Choroid plexus epithelial cell (primary cell): ENCODE results near the gene ALOX15B.

Source experiments
- DNase-seq: peaks from one replicate; pipeline ENCODE4 v3.0.0-alpha.2; 2010; ENCODE audit warnings: low read depth
- H3K4me3 ChIP-seq: 2 replicates; pipeline ENCODE4 v1.5.1; 2011; ENCODE audit warnings: low read depth, mild to moderate bottlenecking, control low read depth, low read length, moderate library complexity
- CTCF ChIP-seq: conservative IDR thresholded peaks from 2 replicates; pipeline ENCODE4 v1.5.1; 2011; ENCODE audit warnings: low read depth, mild to moderate bottlenecking, control low read depth, inconsistent platforms, low read length, moderate library complexity

The ALOX15B gene

GRCh38 chr17:7997186-7997585, 41.7 kb upstream of the ALOX15B start:
- peak; percentile 65 for DNase-seq

GRCh38 chr17:8001976-8002720, 36.7 kb upstream of the ALOX15B start, which contains the start of gene GUCY2D:
Gene GUCY2D (plus strand): TSS chr17:8002615. CDS start chr17:8003048, 433 bp downstream.
- no peak for TF ChIP-seq CTCF
- peak within 1 kb of the TSS; percentile 14 for H3K4me3 ChIP-seq
- DNase-seq = no peak

More at GRCh38 chr17:7997186-7997585, 41.7 kb upstream of the ALOX15B start:
- no peak overlapping the region for H3K4me3 ChIP-seq
- TF ChIP-seq CTCF = peak; percentile 69

GRCh38 chr17:8002721-8003593, 35.9 kb upstream of the ALOX15B start:
- no peak for TF ChIP-seq CTCF
- DNase-seq = no peak
- H3K4me3 ChIP-seq = peak overlapping the region; percentile 14

GRCh38 chr17:8003594-8004181, 35.2 kb upstream of the ALOX15B start:
- DNase-seq = no peak
- H3K4me3 ChIP-seq = no peak overlapping the region
- no peak for TF ChIP-seq CTCF

GRCh38 chr17:8004899-8005298, 34.0 kb upstream of the ALOX15B start:
- H3K4me3 ChIP-seq = no peak overlapping the region
- no peak for TF ChIP-seq CTCF
- peak; percentile 69 for DNase-seq

GRCh38 chr17:8005357-8005756, 33.5 kb upstream of the ALOX15B start:
- H3K4me3 ChIP-seq = no peak overlapping the region
- DNase-seq = no peak
- no peak for TF ChIP-seq CTCF
